Hepatocyte (in vitro differentiated cells): ENCODE data around the gene SKAP1. TPM values are rescaled to one million over a fixed set of nuclear protein-coding genes. Genes with fewer than 3 reads are reported as not detected.

Experiments
- DNase-seq: peaks from one replicate; pipeline ENCODE4 v3.0.0-alpha.2; 2016; ENCODE audit warnings: low spot score
- H2AFZ ChIP-seq: fragments of 200-600 bp; sonication (generic); 2 replicates; pipeline ENCODE4 v1.6.0; 2016; ENCODE audit warnings: antibody characterized with exemption, mild to moderate bottlenecking
- H3K27ac ChIP-seq: fragments of 200-600 bp; sonication (generic); 2 replicates; pipeline ENCODE4 v1.5.1; 2016; ENCODE audit warnings: mild to moderate bottlenecking
- H3K27me3 ChIP-seq: fragments of 200-600 bp; sonication (generic); 2 replicates; pipeline ENCODE4 v1.6.1; 2016
- H3K36me3 ChIP-seq: fragments of 200-600 bp; sonication (generic); replicated peaks from 2 replicates; pipeline ENCODE4 v1.5.1; 2016; ENCODE audit warnings: low read depth; ENCODE audit not compliant: insufficient read depth
- H3K4me1 ChIP-seq: fragments of 200-600 bp; sonication (generic); 2 replicates; pipeline ENCODE4 v1.5.1; 2016; ENCODE audit warnings: mild to moderate bottlenecking, moderate library complexity; ENCODE audit not compliant: insufficient read depth
- H3K4me2 ChIP-seq: fragments of 200-600 bp; sonication (generic); 2 replicates; pipeline ENCODE4 v1.6.0; 2016
- H3K4me3 ChIP-seq: fragments of 200-600 bp; sonication (generic); 2 replicates; pipeline ENCODE4 v1.5.1; 2016; ENCODE audit warnings: mild to moderate bottlenecking
- H3K79me2 ChIP-seq: fragments of 200-600 bp; sonication (generic); 2 replicates; pipeline ENCODE4 v1.6.0; 2017; ENCODE audit warnings: mild to moderate bottlenecking
- H3K9me2 ChIP-seq: fragments of 200-600 bp; sonication (generic); replicated peaks from 2 replicates; pipeline ENCODE4 v1.6.0; 2017; ENCODE audit warnings: mild to moderate bottlenecking; ENCODE audit not compliant: insufficient read depth
- H3K9me3 ChIP-seq: fragments of 200-600 bp; sonication (generic); 2 replicates; pipeline ENCODE4 v1.5.1; 2016; ENCODE audit warnings: low read depth, mild to moderate bottlenecking
- H4K20me1 ChIP-seq: fragments of 200-600 bp; sonication (generic); 2 replicates; pipeline ENCODE4 v1.6.0; 2016; ENCODE audit warnings: mild to moderate bottlenecking; ENCODE audit not compliant: insufficient read depth, poor library complexity, severe bottlenecking
- CTCF ChIP-seq: fragments of 200-600 bp; sonication (generic); IDR thresholded peaks from 2 replicates; pipeline ENCODE4 v1.5.1; 2016; ENCODE audit warnings: antibody characterized with exemption, mild to moderate bottlenecking; ENCODE audit not compliant: poor library complexity
- EZH2 ChIP-seq: fragments of 200-600 bp; sonication (generic); IDR thresholded peaks from 2 replicates; pipeline ENCODE4 v1.6.1; 2016; ENCODE audit warnings: antibody characterized with exemption, mild to moderate bottlenecking, borderline replicate concordance
- EZH2phosphoT487 ChIP-seq: fragments of 200-600 bp; sonication (generic); IDR thresholded peaks from one replicate; pipeline ENCODE4 v1.6.1; 2018; ENCODE audit warnings: antibody characterized with exemption, mild to moderate bottlenecking, low read depth, moderate library complexity; ENCODE audit not compliant: unreplicated experiment, severe bottlenecking
- WGBS: methylation state at CpG from one replicate; pipeline ENCODE4 v1.1.6; 2016; ENCODE audit warnings: low lambda C conversion rate; ENCODE audit errors: missing lambda C conversion rate; 5-methylcytosine and 5-hydroxymethylcytosine counted together
- polyA plus RNA-seq: library from polyadenylated mRNA; unstranded; fragments of >200 nt; fragmentation: Nextera tagmentation; extraction: Ambion mirVana; gene quantifications from 2 replicates; pipeline ENCODE4 v1.2.1, GENCODE V29; 2016
- total RNA-seq: library from RNA; depleted of rRNA; stranded (reverse); fragments of >200 nt; gene quantifications from 2 replicates; pipeline ENCODE4 v1.2.3, GENCODE V29; 2014

SKAP1 gene
- total and polyA plus RNA-seq, 2 experiments from 2014 or later = 1.4 to 3.0 TPM

DNA sequence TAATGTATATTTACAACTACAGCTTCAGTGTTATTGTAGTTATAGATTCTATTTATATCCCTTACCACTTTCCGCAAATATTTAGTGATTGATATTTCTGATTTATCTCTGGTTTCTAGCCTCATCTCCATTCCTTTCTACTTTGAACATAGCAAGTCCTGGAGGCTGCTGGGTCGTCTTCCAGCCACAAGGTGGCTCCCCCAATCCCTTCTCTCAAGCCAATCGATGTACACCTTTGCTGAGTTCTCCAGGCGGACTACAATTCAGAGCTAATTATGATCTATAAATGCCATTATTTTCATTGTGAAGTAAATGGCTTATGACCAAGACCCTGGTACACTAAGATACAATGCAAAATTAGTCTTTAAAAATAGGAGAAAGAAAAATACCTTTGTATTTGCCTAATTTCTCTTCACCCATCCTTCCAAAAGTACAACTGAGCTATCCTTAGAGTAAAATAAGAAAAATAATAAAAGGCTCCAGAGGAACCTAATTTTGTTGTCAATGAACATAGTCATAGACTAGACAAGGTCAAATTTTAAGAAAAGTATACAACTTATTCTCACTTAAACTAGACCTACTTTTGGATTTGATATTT lies 122.1 kb downstream of the SKAP1 start:
- TF ChIP-seq CTCF (peak; percentile 70), EZH2phosphoT487 (no peak), EZH2 (no peak)

GRCh38 chr17:48307255-48307654 lies 122.8 kb downstream of the SKAP1 start:
- Histone ChIP-seq H3K79me2 (no peaks in the 10 kb centered on the region), H3K27me3 (peaks cover 15% of the 10 kb centered on the region), H3K27ac (no peak overlapping the region), H3K4me1 (no peaks in the 10 kb centered on the region), H4K20me1 (no peaks in the 10 kb centered on the region), H3K4me2 (no peak overlapping the region), H2AFZ (no peak overlapping the region), H3K9me2 (no peaks in the 10 kb centered on the region), H3K9me3 (no peaks in the 10 kb centered on the region), H3K4me3 (no peak overlapping the region), H3K36me3 (no peaks in the 10 kb centered on the region)
- DNase-seq = no peak
- TF ChIP-seq EZH2 = no peak
- no peak for TF ChIP-seq EZH2phosphoT487
- TF ChIP-seq CTCF = no peak
- WGBS = 59% methylated on average over 4 of the region's 4 CpGs

More for the DNA sequence above, 122.1 kb downstream of the SKAP1 start:
- Histone ChIP-seq H2AFZ (no peak overlapping the region), H3K4me2 (no peak overlapping the region), H3K79me2 (no peaks in the 10 kb centered on the region), H4K20me1 (no peaks in the 10 kb centered on the region), H3K27ac (no peak overlapping the region), H3K9me3 (no peaks in the 10 kb centered on the region), H3K4me3 (no peak overlapping the region), H3K36me3 (no peaks in the 10 kb centered on the region), H3K27me3 (peaks cover 15% of the 10 kb centered on the region), H3K4me1 (no peaks in the 10 kb centered on the region), H3K9me2 (no peaks in the 10 kb centered on the region)
- 6% methylated on average over 4 of the region's 4 CpGs for WGBS
- peak; percentile 74 for DNase-seq

DNA sequence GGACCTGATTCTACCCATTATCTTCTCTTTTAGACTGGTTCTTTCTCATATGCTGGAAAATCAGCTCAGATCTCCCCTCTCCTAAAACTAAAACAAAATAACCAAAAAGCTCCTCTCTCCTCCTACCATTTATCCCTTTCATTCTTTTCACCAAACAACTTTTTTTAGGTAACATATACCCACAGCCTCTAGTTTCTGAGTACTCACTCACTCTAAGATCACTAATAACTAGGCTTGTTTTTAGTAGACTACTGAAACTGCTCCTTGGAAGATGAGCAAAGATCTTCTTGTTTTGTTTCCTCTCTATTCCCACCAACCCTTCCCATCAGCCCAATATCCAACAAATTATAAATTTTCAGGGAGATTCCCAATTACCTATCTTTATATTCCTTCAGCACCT lies 129.0 kb downstream of the SKAP1 start:
- DNase-seq = no peak
- Histone ChIP-seq H3K4me2 (no peak overlapping the region), H3K27ac (no peak overlapping the region), H3K79me2 (no peaks in the 10 kb centered on the region), H2AFZ (no peak overlapping the region), H3K9me2 (no peaks in the 10 kb centered on the region), H3K9me3 (no peaks in the 10 kb centered on the region), H3K4me1 (no peaks in the 10 kb centered on the region), H3K27me3 (peaks cover 6% of the 10 kb centered on the region), H4K20me1 (no peaks in the 10 kb centered on the region), H3K4me3 (no peak overlapping the region), H3K36me3 (no peaks in the 10 kb centered on the region)
- no peak for TF ChIP-seq CTCF
- TF ChIP-seq EZH2 = no peak
- no peak for TF ChIP-seq EZH2phosphoT487
